Osteocyte (in vitro differentiated cells): ENCODE results near the gene BAHCC1. TPM values are rescaled to one million over a fixed set of nuclear protein-coding genes. Genes with fewer than 3 reads are reported as not detected.
A peak's percentile ranks its signal among the peaks of the same experiment; 100 is the strongest.

ENCODE experiments used
- DNase-seq: peaks from one replicate; pipeline ENCODE4 v3.0.0; 2021; ENCODE audit warnings: mixed read lengths; ENCODE audit not compliant: unreplicated experiment; ENCODE audit errors: extremely low spot score
- H3K27ac Mint-ChIP-seq: one replicate; pipeline ENCODE4 v1.8.0; 2021; ENCODE audit warnings: mild to moderate bottlenecking, mixed read lengths; ENCODE audit not compliant: unreplicated experiment
- H3K27me3 Mint-ChIP-seq: one replicate; pipeline ENCODE4 v1.8.0; 2021; ENCODE audit warnings: mixed read lengths; ENCODE audit not compliant: unreplicated experiment
- H3K36me3 Mint-ChIP-seq: one replicate; pipeline ENCODE4 v1.8.0; 2021; ENCODE audit warnings: mixed read lengths; ENCODE audit not compliant: unreplicated experiment
- H3K4me1 Mint-ChIP-seq: one replicate; pipeline ENCODE4 v1.8.0; 2021; ENCODE audit warnings: mixed read lengths; ENCODE audit not compliant: unreplicated experiment
- H3K4me3 Mint-ChIP-seq: one replicate; pipeline ENCODE4 v1.8.0; 2021; ENCODE audit warnings: mild to moderate bottlenecking, moderate library complexity, mixed read lengths; ENCODE audit not compliant: unreplicated experiment
- H3K9me3 Mint-ChIP-seq: one replicate; pipeline ENCODE4 v1.8.0; 2021; ENCODE audit warnings: mixed read lengths; ENCODE audit not compliant: unreplicated experiment
- total RNA-seq: library from RNA; stranded (reverse); gene quantifications from 2 replicates; pipeline ENCODE4 v1.2.1, GENCODE V29; 2021
- TF ChIP-seq, protein P1 (sequence below): fragments of 200-600 bp; sonication (generic); IDR thresholded peaks from 2 replicates; pipeline ENCODE4 v1.5.0; 2021; ENCODE audit warnings: antibody characterized with exemption, mild to moderate bottlenecking, moderate library complexity

The BAHCC1 gene
- total RNA-seq, 1 donor from 2014 or later, result 55.7 TPM

DNA sequence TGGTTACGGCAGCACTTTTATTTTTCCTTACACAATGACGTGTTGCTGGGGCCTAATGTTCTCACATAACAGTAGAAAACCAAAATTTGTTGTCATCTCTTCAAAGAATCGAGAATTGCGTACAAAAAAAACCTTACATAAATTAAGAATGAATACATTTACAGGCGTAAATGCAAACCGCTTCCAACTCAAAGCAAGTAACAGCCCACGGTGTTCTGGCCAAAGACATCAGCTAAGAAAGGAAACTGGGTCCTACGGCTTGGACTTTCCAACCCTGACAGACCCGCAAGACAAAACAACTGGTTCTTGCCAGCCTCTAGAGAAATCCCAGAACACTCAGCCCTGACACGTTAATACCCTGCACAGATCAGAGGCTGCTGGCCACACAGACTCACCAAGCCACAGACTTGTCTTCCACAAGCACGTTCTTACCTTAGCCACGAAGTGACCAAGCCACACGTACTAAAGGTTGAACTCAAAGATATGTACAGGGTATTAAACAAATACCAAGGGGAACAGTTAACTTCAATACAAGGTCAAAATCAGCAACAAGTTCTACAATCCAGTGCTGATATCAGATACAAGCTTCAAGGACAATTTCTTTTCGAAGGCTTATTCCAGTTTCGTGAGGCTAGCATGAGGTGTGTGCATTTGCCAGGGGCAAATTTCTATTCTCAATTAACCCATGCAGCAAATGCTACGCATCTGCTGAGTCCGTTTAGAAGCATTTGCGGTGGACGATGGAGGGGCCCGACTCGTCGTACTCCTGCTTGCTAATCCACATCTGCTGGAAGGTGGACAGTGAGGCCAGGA, 114.9 kb downstream of the BAHCC1 start:
- DNase-seq, result no peak
- Mint-ChIP-seq H3K4me1 (peaks cover 22% of the 10 kb centered on the region), H3K9me3 (no peaks in the 10 kb centered on the region), H3K27ac (peak overlapping the region; percentile 87), H3K27me3 (no peaks in the 10 kb centered on the region), H3K4me3 (peak overlapping the region; percentile 98), H3K36me3 (peaks cover 43% of the 10 kb centered on the region)
- TF ChIP-seq, protein P1, sequence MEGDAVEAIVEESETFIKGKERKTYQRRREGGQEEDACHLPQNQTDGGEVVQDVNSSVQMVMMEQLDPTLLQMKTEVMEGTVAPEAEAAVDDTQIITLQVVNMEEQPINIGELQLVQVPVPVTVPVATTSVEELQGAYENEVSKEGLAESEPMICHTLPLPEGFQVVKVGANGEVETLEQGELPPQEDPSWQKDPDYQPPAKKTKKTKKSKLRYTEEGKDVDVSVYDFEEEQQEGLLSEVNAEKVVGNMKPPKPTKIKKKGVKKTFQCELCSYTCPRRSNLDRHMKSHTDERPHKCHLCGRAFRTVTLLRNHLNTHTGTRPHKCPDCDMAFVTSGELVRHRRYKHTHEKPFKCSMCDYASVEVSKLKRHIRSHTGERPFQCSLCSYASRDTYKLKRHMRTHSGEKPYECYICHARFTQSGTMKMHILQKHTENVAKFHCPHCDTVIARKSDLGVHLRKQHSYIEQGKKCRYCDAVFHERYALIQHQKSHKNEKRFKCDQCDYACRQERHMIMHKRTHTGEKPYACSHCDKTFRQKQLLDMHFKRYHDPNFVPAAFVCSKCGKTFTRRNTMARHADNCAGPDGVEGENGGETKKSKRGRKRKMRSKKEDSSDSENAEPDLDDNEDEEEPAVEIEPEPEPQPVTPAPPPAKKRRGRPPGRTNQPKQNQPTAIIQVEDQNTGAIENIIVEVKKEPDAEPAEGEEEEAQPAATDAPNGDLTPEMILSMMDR, result no peak

DNA sequence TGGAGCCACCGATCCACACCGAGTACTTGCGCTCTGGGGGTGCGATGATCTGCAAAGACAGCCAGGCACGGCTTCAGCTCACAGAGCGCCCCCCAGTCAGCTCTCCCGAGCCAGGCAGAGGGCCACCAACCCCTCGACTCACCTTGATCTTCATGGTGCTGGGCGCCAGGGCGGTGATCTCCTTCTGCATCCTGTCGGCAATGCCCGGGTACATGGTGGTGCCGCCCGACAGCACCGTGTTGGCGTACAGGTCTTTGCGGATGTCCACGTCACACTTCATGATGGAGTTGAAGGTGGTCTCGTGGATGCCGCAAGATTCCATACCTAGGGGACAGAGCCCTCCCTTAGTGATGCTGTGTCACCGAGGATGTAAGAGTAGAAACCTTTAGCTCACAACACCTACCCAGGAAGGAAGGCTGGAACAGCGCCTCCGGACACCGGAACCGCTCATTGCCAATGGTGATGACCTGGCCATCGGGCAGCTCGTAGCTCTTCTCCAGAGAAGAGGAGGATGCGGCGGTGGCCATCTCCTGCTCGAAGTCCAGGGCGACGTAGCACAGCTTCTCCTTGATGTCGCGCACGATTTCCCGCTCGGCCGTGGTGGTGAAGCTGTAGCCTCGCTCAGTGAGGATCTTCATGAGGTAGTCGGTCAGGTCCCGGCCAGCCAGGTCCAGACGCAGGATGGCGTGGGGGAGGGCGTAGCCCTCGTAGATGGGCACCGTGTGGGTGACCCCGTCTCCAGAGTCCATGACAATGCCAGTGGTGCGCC, 115.7 kb downstream of the BAHCC1 start:
- Mint-ChIP-seq H3K4me1 (peaks cover 28% of the 10 kb centered on the region), H3K4me3 (peak overlapping the region; percentile 98), H3K36me3 (peaks cover 43% of the 10 kb centered on the region), H3K9me3 (no peaks in the 10 kb centered on the region), H3K27me3 (no peaks in the 10 kb centered on the region), H3K27ac (peak overlapping the region; percentile 87)
- DNase-seq, result no peak
- TF ChIP-seq, protein P1, result no peak

DNA sequence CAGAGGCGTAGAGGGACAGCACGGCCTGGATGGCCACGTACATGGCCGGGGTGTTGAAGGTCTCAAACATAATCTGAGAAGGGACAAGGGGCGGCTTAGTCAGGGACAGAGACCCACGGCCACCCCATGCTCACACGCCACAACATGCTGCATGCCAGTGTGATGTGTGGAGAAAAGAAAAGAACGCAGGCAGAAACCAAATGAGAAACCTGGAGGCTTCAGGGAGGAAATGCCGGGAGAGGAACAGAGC, 116.2 kb downstream of the BAHCC1 start:
- H3K9me3 Mint-ChIP-seq, result no peaks in the 10 kb centered on the region
- no peak for DNase-seq
- peak overlapping the region; percentile 98 for H3K4me3 Mint-ChIP-seq
- peak overlapping the region; percentile 87 for H3K27ac Mint-ChIP-seq
- peaks cover 34% of the 10 kb centered on the region for H3K4me1 Mint-ChIP-seq
- TF ChIP-seq, protein P1, result no peak
- H3K36me3 Mint-ChIP-seq, result peaks cover 43% of the 10 kb centered on the region
- no peaks in the 10 kb centered on the region for H3K27me3 Mint-ChIP-seq

DNA sequence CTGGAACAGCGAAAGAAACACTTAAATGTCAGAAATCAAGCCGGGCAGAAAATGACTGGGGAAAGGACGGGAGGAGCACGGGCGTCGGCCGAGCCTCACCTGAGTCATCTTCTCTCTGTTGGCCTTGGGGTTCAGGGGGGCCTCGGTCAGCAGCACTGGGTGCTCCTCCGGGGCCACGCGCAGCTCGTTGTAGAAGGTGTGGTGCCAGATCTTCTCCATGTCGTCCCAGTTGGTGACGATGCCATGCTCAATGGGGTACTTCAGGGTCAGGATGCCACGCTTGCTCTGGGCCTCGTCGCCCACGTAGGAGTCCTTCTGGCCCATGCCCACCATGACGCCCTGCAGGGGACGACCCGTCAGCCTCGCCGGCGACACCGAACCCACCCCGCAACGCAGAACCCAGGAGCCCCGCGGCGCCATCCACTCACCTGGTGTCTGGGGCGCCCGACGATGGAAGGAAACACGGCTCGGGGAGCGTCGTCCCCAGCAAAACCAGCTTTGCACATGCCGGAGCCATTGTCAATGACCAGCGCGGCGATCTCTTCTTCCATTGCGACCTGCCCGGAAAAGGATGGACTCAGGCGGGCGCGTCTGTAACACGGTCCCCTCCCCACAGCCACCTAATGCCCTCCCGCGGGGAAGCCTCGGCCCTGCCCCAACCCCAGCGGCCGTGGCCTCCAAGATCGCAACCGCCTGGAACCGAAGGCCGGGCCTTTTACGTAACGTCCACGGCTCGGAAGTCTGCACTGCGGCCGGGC, 116.7 kb downstream of the BAHCC1 start:
- no peak for DNase-seq
- no peaks in the 10 kb centered on the region for H3K9me3 Mint-ChIP-seq
- H3K27ac Mint-ChIP-seq, result peak overlapping the region; percentile 87
- TF ChIP-seq, protein P1, result no peak
- H3K27me3 Mint-ChIP-seq, result no peaks in the 10 kb centered on the region
- peak overlapping the region; percentile 98 for H3K4me3 Mint-ChIP-seq
- peaks cover 43% of the 10 kb centered on the region for H3K36me3 Mint-ChIP-seq
- peaks cover 37% of the 10 kb centered on the region for H3K4me1 Mint-ChIP-seq
